HG03432 (cell line): Measurements from ENCODE around the gene RALGPS2.

Source experiments
- ATAC-seq: cut with Tn5 transposase; IDR thresholded peaks from one replicate; pipeline ENCODE4 v1.9.1; 2021; ENCODE audit warnings: mild to moderate bottlenecking, moderate library complexity; ENCODE audit not compliant: unreplicated experiment

Gene RALGPS2

DNA sequence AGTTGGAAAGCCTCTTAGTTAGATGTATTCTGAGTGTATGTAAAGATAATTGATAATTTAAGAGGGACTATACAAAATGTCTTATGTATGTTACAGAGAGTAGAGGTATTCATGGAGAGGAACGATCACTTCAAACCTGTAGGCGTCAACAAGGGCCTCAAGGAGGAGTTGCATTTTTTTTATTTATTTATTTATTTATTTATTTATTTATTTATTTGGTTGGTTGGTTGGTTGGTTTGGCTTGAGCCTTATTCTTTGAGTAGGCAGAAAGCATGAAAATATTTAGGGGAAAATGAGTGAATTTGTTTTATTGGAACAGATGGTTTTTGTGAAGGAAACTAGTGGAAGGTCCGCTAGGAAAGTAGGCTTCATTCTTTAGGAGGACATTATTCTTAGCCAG, 137.4 kb downstream of the RALGPS2 start:
- no peak for ATAC-seq

DNA sequence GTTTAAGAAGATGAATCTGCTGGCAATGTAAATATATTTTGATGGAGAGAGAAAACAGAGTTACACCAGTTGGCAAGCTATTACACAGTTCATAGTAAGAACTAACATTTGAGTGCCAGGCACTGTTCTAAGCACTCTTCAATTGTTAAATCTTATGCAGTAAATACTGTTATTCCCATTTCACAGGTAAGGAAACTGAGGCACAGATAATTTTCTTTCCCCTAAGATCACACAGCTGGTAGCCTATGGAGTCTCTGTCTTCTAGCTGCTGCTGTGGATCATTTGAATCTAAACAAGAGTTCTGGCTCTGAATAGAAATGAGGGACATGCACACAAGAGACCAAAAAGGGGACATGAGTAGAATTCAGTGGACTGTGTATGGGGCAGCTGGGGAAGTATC, 137.8 kb downstream of the RALGPS2 start:
- ATAC-seq = no peak

DNA sequence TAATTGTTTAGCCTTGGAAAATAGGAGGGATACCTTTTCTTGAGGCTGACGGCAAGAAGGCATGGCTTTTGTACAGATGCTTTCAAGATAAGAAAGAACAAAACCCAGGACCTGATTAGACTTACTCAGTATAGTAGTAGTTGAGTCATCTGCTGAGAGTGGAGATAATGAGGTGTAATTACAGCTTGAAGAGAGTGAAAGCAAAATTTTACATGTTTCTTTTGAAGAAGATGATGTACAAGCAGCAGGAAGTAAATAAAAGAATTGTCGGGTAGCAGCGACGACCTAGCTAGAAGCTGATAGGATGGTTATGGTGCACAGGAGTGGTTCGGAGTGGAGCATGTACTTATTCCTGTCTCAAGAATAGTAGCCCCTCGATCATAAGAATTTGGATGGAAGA, 139.3 kb downstream of the RALGPS2 start:
- no peak for ATAC-seq

DNA sequence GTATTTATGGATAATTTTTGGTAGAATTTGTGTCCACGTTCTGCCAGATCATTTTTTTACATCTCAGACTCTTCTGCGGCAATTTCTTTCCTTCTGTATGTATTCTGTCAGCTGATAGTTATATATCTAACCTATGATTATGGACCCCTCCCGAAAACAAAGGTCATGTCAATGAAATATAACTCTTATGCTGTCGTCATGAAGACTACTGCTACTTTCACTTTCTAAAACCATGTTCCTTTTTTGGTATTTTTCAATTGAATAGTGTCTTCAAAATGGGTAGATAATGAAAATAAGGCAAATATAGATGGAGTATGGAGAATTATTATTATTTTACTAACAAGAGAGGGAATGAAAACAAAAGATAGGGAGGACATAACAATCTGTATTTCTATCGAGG, 142.6 kb downstream of the RALGPS2 start:
- ATAC-seq = no peak

DNA sequence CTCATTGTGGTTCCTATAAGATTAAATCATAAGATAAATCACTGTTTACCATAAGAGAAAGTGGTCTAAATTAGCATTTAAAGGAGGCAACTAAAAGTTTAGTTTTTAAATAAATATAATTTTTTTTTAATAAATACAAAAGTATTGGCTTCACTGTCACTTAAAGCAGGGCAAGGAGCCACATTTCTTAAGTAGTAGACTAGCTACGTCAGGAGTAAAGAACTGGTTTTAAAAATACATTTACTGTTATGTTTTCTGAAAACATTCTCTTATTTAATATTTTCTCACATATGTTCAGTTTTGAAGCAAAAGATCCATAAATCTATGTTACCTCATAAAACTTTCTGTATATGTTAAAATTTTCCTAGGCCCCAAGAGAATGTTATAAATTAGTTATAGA, 143.7 kb downstream of the RALGPS2 start:
- no peak for ATAC-seq

DNA sequence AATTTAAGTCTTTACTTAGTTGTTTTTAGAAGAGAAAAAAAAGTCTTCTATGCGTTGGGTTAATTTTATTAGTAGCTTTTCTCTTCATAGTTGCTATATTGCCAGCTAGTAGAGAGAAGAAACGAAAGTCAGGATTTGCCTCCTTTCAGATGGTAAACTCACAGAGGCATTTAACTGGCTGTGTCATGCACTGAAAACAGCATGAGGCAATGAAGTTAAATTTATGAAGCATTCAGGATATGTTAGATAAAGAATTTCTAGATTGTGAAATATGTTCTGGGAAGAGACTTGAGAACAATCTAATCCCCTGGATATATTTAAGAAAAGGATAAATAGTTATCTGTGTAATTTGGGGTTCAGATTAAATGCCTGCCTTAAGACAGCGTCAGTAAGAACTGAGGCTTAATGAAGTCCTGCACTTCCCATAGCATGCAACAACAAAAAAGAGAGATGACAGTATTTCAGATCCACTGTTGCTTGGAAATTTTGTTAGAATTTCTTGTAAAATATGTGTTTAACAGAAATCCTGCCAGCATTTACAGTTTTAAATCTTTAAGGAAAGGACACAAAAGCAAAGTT, 144.2 kb downstream of the RALGPS2 start:
- no peak for ATAC-seq

DNA sequence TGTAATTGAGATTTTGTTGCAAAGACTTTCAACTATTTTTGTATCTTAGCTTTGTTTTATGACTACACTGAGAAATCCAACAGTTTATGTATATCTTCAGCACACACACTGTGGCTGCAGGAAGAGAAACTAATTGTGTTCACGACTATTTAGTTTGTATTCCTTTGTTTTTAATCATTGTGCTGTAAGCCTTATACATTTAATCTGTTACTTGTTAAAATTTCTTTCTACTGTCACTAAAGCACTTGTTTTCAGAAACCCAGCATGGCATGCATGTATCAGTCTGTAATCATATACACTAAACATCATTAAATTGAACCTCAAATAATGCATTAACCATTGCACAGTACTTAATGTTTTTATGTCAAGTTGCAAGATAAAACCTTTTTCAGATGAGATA, 145.2 kb downstream of the RALGPS2 start:
- ATAC-seq = no peak

DNA sequence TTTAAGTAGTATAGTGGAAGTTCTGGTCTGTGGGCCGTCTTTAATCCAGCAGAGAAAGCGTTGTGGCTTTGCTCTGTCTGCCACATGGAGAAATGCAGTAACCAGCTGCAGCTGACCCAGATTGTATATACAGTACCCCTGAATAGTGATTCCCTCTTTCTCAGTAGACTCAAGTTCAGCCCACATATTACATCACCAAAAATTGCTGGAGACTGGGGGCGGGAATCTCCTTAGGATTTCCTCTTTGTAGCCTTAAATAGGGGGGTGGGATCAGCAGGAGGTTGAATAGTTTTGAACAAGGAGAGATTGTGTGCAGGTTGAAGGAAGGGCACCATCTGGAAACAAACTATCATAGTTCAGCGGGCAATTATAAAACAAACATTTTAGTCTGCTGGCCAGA, 145.9 kb downstream of the RALGPS2 start, which contains the start of gene ANGPTL1:
Gene ANGPTL1 (minus strand): TSS at position 134 of the 400 bp plus-strand sequence. CDS start 5,301 bp downstream, outside the sequence.
- ATAC-seq = no peak

DNA sequence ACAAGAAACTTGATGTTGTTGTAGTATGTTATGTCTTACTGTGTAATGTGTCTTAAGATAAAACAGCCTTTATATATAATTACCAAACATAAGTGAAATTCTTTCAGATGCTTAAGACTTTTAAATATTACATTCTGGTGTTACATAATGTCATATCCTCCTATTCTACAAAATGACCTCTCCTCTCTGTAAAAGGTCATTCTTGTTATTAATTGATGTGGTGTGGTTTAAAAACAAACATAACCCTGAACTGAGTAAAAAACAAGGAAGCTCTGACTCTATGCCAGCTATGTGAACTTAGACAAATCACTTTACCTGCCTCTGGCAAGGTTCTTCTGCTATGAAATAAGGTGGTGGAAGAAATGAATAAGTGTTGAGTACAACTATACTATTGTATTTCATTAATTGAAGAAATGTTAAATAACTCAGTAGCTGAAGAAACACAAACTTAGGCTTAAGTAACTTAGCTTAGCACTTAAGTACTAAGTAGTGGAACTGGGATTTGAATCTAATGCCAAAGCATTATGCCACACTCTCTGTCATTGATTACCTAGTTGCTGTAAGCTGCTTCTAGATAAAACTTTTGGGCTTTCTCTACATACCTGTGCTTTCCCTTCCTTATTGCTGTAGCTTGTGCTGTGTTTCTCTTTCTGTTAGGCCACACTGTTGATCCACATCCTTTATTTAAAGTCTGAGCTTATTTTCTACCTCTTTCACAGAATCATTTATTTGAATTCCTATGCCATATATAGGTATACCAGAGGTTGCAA, 146.7 kb downstream of the RALGPS2 start:
- peak; percentile 40 for ATAC-seq

DNA sequence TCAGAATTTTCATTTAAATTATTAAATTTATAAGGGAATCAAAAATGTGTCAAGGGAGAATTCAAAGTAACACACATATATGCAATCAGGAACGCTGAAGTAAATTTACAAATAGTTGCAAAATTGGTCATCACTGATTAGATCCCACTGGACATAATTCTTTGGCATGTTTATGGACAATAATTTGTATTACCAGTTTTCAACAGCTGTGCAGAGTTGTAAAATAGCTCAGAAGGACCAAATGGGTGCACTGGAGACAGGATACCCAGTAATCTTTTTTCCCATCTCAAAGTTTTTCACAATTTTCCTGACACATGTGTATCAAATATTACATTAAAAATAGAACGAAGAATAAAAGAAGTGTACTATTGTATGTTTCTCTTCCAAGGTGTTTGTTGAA, 149.9 kb downstream of the RALGPS2 start:
- no peak for ATAC-seq

DNA sequence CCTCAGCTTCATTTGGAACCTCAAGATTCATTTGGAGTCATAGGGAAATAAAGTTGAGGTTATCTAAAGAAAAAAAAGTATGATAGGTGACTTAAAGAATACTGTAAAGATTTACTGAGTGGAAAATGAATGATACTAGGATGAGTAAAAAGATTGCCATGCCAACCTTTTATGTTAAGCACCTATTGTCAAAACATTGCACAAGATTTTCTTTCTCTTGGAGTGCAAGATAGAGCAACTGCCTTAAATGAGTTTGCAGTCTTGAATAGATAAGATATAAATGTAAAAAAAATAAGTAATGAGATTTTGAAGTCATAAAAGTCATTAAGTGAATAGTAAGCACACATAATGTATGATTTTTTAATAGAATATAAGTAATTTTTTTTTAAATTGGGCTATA, 150.9 kb downstream of the RALGPS2 start:
- ATAC-seq = no peak

DNA sequence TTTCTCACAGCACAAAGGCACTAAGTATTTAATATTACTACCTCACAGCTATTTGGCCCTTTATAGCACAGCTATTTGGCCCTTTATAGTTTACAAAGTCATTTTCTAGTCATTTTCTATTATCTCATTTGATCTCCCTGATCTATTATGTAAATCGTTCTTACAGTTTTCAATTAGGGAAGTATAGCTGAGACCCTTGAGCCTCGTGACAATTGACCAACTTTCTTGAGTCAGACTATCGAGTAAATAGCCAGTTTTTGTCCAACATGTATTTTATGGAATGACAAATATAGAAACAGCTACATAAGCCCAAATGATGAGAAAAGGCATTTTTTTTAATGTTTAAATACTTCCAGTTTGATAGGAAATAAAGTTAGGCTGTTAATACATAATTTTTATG, 152.9 kb downstream of the RALGPS2 start:
- no peak for ATAC-seq

DNA sequence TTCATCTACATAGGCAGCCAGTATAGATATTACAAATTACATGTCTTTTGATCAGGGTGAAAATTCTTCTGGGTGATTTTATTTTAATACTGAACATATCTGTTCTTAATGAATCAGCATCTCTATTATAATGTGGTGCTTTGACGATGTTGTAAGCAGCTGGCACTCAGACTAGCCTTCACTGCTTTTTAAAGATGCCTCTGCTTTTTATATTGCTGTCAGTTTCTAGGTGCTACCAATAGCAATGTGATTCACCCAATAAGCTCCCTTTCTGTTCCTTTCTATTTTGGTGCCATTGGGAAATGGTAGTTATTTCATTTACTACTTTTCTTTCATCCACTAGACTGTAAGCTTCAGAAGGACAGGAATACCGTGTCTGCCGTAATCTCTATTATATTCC, 156.9 kb downstream of the RALGPS2 start:
- no peak for ATAC-seq

DNA sequence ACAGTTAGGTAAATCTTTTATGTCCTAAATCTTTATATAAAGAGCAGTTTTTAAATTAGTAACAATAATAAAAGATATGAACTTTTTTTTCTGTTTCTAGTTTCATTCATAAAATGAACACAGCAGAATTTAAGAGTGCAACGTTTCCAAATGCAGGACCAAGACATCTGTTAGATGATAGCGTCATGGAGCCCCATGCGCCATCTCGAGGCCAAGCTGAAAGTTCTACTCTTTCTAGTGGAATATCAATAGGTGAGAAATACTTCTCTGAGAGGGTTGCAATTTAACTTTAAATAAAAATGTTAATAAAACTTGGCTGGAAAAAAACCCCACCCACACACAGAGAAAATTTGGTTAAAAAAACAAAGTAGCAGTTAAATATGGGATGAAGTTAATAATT, 160.8 kb downstream of the RALGPS2 start:
- no peak for ATAC-seq

DNA sequence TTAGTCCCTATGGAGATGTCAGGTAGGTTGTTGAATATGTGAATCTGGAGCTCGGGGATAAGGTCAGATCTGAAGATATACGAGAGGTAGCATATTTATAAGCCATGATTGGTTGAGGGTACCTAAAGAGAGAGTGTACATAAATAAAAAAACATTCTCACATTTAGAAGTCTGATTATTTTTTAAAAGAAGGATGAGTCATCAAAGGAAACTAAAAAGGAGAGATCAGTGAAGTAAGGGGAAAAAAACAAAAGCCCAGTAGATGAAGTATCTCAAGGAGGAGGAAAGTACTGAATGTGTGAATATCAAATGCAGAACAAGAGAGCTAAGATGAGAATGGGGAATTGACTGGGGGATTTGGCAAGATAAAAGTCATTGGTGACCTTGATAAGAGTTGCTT, 161.5 kb downstream of the RALGPS2 start:
- no peak for ATAC-seq

DNA sequence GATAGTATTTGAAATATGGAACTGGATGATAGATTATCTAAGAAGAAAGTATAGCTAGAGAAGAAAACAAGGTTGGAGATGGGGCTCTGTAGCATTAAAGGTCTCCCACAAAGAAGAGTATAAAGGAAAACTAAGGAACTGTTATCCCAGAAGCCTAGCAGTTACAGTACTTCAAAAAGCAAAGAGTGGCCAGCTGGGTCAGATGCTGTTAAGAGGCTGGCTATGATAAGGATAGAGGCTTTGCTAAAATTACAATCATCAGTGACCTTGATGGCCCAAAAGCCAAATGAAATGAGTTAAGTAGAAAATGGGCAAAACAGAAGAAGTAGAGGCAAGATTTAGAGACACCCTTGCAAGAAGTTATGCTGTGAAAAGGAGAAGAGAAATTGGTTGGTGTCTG, 170.9 kb downstream of the RALGPS2 start:
- no peak for ATAC-seq

DNA sequence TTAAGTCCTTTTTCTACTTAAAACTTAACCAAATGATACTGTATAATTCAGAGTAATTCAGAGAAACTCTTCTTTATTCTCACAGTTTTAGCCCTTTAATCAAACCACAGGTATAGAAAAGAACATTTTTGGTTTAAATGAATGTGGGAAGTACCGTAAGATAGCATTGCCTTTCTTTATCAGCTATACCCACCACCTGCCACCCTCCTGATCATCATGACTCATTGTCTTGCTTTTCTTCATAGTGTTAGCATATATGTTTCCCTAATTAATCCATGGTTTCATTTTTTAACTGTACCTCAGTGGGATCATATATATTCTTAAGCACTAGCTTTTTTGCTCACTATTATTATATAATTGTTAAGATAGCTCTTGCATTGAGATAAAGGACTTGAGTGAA, 173.4 kb downstream of the RALGPS2 start:
- ATAC-seq = no peak

DNA sequence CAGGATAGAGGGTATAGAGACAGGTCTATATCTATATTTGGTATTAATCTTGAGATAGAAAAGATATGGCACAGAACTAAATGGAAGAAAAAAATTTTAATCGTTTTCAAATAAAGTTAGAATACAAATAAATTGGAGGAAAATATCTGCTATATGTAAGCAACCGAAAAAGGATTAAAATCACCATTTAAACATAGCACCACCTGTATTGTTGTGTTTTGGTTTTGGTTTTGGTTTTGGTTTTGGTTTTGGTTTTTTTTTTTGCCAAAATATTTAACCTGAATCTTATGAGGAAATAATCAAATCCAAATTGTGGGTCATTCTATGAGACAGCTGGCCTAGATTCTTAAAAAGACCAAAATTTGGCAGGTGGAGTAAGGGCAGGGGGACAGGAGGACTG, 174.4 kb downstream of the RALGPS2 start:
- no peak for ATAC-seq

DNA sequence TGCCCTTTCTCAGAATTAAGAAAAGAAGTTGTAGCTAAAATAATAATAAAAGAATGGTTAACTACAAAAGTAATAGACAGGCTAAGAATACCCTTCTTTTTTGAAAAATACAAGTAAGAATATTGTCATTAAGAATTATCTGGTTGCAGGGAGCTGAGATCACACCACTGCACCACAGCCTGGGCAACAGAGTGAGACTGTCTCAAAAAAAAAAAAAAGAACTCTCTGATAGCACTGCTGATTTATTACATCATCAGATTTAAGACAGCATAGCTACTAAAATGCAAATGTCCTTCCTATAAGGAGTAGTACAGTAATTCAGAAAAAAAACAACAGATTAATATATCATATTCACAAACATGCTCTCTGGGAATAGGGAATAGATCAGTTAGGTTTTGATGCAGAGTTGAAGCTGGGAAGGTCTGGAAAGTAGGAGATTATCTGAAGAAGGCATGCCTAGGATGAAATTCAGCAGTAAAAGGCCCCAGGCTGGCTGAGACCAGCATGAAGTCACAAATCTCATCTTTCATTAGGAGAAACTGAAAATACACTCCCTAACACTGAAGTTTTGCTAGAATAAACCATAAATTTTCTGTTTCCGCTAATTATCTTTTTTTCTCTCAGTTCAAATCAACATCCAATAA, 176.6 kb downstream of the RALGPS2 start:
- no peak for ATAC-seq

DNA sequence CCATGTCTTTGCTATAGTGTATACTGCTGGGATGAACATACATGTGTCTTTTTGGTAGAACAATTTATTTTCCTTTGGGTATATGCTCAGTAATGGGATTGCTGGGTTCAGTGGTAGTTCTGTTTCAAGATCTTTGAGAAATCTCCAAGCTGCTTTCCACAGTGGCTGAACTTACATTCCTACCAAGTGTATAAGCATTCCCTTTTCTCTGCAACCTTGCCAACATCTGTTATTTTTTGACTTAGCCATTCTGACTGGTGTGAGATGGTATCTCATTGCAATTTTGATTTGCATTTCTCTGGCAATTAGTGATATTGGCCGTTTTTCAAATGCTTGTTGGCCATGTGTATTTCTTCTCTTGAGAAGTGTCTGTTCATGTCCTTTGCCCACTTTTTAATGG, 183.3 kb downstream of the RALGPS2 start:
- ATAC-seq = no peak

DNA sequence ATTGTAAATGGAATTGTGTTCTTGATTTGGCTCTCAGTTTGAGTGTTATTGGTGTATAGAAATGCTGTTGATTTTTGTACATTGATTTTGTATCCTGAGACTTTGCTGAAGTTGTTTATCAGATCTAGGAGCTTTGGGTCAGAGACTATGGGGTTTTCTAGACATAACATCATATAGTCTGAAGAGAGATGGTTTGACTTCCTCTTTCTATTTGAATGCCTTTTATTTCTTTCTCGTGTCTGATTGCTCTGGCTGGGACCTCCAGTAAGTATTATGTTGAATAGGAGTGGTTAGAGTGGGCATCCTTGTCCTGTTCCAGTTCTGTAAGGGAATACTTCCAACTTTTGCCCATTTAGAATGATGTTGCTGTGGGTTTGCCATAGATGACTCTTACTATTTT, 185.0 kb downstream of the RALGPS2 start:
- ATAC-seq = no peak

DNA sequence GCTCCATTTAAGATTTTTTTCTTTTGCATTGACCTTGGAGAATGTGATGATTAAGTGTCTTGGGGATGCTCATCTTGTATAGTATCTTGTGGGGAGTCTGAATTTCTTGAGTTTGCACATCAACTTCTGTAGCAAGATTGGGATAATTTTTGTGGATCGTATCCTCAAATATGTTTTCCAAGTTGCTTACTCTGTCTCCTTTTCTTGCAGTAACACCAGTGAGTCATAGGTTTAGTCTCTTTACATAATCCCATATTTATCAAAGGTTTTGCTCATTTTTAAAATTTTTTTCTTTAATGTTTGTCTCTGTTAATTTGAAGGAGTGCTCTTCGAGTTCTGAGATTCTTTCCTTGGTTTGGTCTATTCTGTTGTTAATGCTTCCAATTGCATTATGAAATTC, 187.6 kb downstream of the RALGPS2 start:
- ATAC-seq = no peak
